Panc1 (cell line): ENCODE results near the gene LPP.
"Not testable (repeated sequence)": the region's sequence is repeated elsewhere in the genome, so short reads cannot be mapped to it uniquely, and the experiment has no call there.

Experiments used
- POLR2AphosphoS5 ChIP-seq: IDR thresholded peaks from 2 replicates; pipeline ENCODE4 v1.6.1; 2012; ENCODE audit warnings: mild to moderate bottlenecking, low read depth, low read length, moderate library complexity
- TF ChIP-seq, protein P1 (sequence below): fragments of 450-650 bp; IDR thresholded peaks from 2 replicates; pipeline ENCODE4 v1.5.1; 2017; ENCODE audit warnings: mild to moderate bottlenecking

DNA sequence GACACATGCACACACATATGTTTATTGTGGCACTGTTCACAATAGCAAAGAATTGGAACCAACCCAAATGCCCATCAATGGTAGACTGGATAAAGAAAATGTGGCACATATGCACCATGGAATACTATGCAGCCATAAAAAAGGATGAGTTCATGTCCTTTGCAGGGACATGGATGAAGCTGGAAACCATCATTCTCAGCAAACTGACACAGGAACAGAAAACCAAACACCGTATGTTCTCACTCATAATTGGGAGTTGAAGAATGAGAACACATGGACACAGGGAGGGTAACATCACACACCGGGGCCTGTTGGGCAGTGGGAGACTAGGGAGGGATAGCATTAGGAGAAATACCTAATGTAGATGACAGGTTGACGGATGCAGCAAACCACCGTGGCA lies 291.2 kb downstream of the LPP start:
- TF ChIP-seq POLR2AphosphoS5 = not testable (repeated sequence)
- TF ChIP-seq, protein P1, sequence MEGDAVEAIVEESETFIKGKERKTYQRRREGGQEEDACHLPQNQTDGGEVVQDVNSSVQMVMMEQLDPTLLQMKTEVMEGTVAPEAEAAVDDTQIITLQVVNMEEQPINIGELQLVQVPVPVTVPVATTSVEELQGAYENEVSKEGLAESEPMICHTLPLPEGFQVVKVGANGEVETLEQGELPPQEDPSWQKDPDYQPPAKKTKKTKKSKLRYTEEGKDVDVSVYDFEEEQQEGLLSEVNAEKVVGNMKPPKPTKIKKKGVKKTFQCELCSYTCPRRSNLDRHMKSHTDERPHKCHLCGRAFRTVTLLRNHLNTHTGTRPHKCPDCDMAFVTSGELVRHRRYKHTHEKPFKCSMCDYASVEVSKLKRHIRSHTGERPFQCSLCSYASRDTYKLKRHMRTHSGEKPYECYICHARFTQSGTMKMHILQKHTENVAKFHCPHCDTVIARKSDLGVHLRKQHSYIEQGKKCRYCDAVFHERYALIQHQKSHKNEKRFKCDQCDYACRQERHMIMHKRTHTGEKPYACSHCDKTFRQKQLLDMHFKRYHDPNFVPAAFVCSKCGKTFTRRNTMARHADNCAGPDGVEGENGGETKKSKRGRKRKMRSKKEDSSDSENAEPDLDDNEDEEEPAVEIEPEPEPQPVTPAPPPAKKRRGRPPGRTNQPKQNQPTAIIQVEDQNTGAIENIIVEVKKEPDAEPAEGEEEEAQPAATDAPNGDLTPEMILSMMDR = not testable (repeated sequence)
